Measurements from ENCODE around the gene AUTS2.

DNA sequence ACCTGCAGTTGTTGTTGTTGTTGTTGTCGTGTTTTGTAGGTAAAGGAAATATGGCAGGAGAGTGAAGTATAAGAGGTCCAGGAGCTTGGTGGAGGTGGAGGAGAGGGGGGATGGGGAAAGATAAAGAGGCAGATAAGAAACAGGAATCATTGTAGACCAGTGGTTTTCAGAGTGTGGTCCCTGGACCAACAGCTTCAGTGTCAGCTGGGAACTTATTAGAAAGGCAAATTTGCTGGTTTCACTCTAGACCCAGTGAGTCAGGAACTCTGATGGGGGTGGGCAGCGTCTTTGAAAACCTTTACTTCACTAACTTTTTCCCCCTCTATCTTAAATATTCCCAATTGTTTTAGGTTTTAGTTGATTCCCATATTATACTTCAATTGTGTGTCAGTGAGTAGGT, 241.5 kb downstream of the AUTS2 start:
- TF ChIP-seq, protein P1, sequence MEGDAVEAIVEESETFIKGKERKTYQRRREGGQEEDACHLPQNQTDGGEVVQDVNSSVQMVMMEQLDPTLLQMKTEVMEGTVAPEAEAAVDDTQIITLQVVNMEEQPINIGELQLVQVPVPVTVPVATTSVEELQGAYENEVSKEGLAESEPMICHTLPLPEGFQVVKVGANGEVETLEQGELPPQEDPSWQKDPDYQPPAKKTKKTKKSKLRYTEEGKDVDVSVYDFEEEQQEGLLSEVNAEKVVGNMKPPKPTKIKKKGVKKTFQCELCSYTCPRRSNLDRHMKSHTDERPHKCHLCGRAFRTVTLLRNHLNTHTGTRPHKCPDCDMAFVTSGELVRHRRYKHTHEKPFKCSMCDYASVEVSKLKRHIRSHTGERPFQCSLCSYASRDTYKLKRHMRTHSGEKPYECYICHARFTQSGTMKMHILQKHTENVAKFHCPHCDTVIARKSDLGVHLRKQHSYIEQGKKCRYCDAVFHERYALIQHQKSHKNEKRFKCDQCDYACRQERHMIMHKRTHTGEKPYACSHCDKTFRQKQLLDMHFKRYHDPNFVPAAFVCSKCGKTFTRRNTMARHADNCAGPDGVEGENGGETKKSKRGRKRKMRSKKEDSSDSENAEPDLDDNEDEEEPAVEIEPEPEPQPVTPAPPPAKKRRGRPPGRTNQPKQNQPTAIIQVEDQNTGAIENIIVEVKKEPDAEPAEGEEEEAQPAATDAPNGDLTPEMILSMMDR (IDR thresholded peaks at IDR 0.05): no peak
- no peak for TF ChIP-seq POLR2A (IDR thresholded peaks at IDR 0.05)
- no peak for TF ChIP-seq EP300 (IDR thresholded peaks at IDR 0.05)
- no peak for TF ChIP-seq POLR2AphosphoS5 (IDR thresholded peaks at IDR 0.05)
